ENCODE measurements around the gene R3HDM2. TPM values are rescaled to one million over a fixed set of nuclear protein-coding genes. Genes with fewer than 3 reads are reported as not detected.

Gene R3HDM2
- total and polyA plus RNA-seq, 2 experiments from 2014 or later: 13.4 to 28.7 TPM

DNA sequence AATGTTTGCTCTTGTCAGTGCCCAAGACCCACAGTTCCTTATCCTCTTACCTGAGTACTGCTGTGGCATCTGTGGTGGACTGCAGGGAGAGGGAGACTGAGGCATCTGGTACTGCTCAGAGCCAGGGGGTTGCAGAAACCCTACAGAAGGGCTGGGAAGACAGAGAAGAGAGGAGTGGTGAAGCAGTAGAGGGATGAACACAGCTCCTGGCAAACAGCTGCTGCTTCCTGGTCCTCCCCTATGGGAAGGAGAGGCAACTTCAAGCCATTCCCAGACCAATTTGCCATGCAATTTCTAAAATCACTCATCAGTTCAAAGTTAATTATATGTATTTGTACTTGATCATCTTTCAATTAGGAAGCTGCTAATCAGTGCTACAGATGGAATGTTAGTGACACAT is 164.2 kb downstream of the R3HDM2 start:
- Histone ChIP-seq H3K27me3 (no peaks in the 10 kb centered on the region), H2AFZ (no peak overlapping the region), H3K4me3 (no peak overlapping the region), H3K36me3 (replicated peaks; ENCODE audit: insufficient read depth, low read depth) (peaks cover 3% of the 10 kb centered on the region), H3K9me2 (replicated peaks; ENCODE audit: insufficient read depth) (no peaks in the 10 kb centered on the region), H3K9me3 (ENCODE audit: low read depth) (no peaks in the 10 kb centered on the region), H3K27ac (no peak overlapping the region), H4K20me1 (ENCODE audit: insufficient read depth, poor library complexity, severe bottlenecking) (no peaks in the 10 kb centered on the region), H3K4me1 (ENCODE audit: insufficient read depth) (no peaks in the 10 kb centered on the region), H3K4me2 (no peak overlapping the region), H3K79me2 (no peaks in the 10 kb centered on the region)
- DNase-seq (ENCODE audit: low spot score): no peak
- TF ChIP-seq, protein P1, sequence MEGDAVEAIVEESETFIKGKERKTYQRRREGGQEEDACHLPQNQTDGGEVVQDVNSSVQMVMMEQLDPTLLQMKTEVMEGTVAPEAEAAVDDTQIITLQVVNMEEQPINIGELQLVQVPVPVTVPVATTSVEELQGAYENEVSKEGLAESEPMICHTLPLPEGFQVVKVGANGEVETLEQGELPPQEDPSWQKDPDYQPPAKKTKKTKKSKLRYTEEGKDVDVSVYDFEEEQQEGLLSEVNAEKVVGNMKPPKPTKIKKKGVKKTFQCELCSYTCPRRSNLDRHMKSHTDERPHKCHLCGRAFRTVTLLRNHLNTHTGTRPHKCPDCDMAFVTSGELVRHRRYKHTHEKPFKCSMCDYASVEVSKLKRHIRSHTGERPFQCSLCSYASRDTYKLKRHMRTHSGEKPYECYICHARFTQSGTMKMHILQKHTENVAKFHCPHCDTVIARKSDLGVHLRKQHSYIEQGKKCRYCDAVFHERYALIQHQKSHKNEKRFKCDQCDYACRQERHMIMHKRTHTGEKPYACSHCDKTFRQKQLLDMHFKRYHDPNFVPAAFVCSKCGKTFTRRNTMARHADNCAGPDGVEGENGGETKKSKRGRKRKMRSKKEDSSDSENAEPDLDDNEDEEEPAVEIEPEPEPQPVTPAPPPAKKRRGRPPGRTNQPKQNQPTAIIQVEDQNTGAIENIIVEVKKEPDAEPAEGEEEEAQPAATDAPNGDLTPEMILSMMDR (IDR thresholded peaks at IDR 0.05; ENCODE audit: poor library complexity): no peak
- TF ChIP-seq EZH2phosphoT487 (IDR thresholded peaks at IDR 0.05; ENCODE audit: low read depth, severe bottlenecking, unreplicated experiment) (no peak), EZH2 (IDR thresholded peaks at IDR 0.05; ENCODE audit: borderline replicate concordance) (no peak)

DNA sequence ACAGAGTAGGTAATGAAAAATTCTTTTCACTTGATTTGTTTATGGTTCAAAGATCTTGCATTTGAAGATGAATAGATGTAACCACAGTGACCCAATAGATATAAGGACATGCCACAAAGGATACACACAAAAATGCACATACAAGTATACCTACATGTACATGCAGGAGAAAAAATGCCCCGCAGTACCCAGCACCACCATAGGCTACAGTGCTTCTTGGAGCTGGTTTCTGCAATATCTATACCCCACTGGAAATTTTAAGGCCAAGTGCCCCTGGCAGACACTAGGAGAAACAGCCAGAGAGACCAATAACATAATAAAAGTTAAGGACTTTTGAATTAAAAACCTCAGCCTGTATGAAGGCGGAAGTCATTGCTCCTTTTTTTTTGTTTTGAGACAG is 167.7 kb downstream of the R3HDM2 start:
- no peak for DNase-seq (ENCODE audit: low spot score)
- Histone ChIP-seq H3K4me1 (ENCODE audit: insufficient read depth) (no peaks in the 10 kb centered on the region), H2AFZ (no peak overlapping the region), H4K20me1 (ENCODE audit: insufficient read depth, poor library complexity, severe bottlenecking) (no peaks in the 10 kb centered on the region), H3K9me2 (replicated peaks; ENCODE audit: insufficient read depth) (no peaks in the 10 kb centered on the region), H3K9me3 (ENCODE audit: low read depth) (no peaks in the 10 kb centered on the region), H3K79me2 (no peaks in the 10 kb centered on the region), H3K4me3 (no peak overlapping the region), H3K4me2 (no peak overlapping the region), H3K27me3 (no peaks in the 10 kb centered on the region), H3K27ac (no peak overlapping the region), H3K36me3 (replicated peaks; ENCODE audit: insufficient read depth, low read depth) (peaks cover 3% of the 10 kb centered on the region)
- 89% methylated on average over 2 of the region's 2 CpGs for WGBS (ENCODE audit: low lambda C conversion rate, missing lambda C conversion rate)
- TF ChIP-seq, protein P1 (IDR thresholded peaks at IDR 0.05; ENCODE audit: poor library complexity): no peak
- no peak for TF ChIP-seq EZH2phosphoT487 (IDR thresholded peaks at IDR 0.05; ENCODE audit: low read depth, severe bottlenecking, unreplicated experiment)
- TF ChIP-seq EZH2 (IDR thresholded peaks at IDR 0.05; ENCODE audit: borderline replicate concordance): no peak

DNA sequence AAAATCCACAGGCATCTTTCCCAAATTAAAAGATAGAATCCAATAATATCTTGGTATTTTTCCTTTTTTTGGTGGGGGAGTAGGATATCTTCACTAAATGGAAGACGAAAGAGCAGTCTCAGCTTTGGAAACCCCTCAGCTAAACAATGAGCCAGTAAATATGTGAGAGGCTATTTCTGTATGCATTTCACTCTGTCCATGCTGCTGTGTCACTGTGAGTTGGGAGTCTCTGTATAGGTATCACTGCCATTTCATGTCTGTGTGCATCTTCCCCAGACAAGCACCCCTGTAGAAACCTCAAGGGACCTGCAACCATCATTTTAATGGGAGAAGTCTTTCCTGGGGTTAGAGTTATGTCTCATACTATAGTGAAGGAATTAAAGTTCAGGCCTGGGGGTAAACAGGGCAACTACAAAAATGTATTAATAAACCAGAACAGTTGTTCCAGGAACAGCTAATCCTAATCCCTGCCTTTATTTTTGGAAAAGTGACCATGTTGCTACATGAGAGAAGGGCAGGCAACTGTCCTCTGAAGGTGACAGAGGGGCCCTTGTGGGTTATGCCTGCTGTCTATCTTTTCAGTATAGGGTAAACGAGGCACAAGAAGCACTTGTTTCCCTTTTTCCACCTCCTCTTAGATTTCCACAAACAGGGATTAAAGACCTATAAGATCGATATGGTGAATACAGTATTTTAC is 168.6 kb downstream of the R3HDM2 start:
- Histone ChIP-seq H3K36me3 (replicated peaks; ENCODE audit: insufficient read depth, low read depth) (peaks cover 1% of the 10 kb centered on the region), H3K79me2 (no peaks in the 10 kb centered on the region), H2AFZ (no peak overlapping the region), H3K9me3 (ENCODE audit: low read depth) (no peaks in the 10 kb centered on the region), H3K4me1 (ENCODE audit: insufficient read depth) (no peaks in the 10 kb centered on the region), H3K9me2 (replicated peaks; ENCODE audit: insufficient read depth) (no peaks in the 10 kb centered on the region), H3K27me3 (no peaks in the 10 kb centered on the region), H4K20me1 (ENCODE audit: insufficient read depth, poor library complexity, severe bottlenecking) (no peaks in the 10 kb centered on the region), H3K4me2 (no peak overlapping the region), H3K27ac (no peak overlapping the region), H3K4me3 (no peak overlapping the region)
- DNase-seq (ENCODE audit: low spot score): no peak
- no peak for TF ChIP-seq EZH2 (IDR thresholded peaks at IDR 0.05; ENCODE audit: borderline replicate concordance)
- TF ChIP-seq, protein P1 (IDR thresholded peaks at IDR 0.05; ENCODE audit: poor library complexity): no peak
- TF ChIP-seq EZH2phosphoT487 (IDR thresholded peaks at IDR 0.05; ENCODE audit: low read depth, severe bottlenecking, unreplicated experiment): no peak
- WGBS (ENCODE audit: low lambda C conversion rate, missing lambda C conversion rate): 95% methylated on average over 3 of the region's 3 CpGs
